Frontal cortex (tissue), 4 donors: ENCODE measurements around the gene IQCK. TPM values are rescaled to one million over a fixed set of nuclear protein-coding genes. Genes with fewer than 3 reads are reported as not detected.

ENCODE experiments used
- DNase-seq, 2 donors: peaks; one replicate each; pipeline ENCODE4 v3.0.0; 2012; ENCODE audit warnings: low spot score in 2 of 2
- FAIRE-seq: peaks from 2 replicates; lab custom pipeline; 2012; peaks lifted over from hg19 to GRCh38; lab: Jason Lieb, UNC
- total RNA-seq: library from RNA; depleted of rRNA; stranded (reverse); fragments of >200 nt; gene quantifications from one replicate; pipeline ENCODE4 v1.2.3, GENCODE V29; 2014
- donor health status: control.
- donor health status: control.
- donor health status: control.

Gene IQCK
- total RNA-seq, 1 donor from 2014 or later: 10.2 TPM

DNA sequence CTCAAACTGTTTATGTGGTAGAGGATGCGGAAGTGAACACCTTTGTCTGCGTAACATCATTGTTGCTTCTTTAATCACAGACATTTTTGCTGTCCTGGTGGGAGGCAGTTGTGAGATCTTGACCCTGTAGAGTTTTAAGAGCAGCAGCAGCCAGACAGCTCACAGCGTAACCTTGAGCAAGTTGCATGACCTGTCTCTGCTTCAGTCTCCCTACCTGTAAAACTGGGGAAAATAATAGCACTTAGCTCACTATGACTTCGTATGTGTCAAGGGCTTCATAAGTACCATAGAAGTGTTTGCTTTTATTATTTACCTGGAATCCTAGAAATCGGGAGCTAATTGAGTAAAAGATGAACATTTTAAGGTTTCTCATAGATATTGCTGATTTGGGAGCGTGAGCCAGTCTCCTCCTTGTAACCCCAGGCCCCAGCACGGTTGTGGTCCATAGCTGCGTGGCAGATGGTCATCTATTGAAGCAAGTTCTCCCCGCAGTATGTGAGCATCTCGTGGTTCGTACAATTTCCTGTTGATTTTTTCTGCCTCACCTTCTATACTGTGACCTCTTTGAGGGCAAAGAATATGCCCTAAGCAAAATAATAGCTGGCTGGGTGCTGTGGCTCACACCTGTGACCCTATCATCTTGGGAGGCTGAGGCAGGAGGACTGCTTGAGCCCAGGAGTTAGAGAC is 132.2 kb downstream of the IQCK start:
- no peak for FAIRE-seq
- DNase-seq: no peak

DNA sequence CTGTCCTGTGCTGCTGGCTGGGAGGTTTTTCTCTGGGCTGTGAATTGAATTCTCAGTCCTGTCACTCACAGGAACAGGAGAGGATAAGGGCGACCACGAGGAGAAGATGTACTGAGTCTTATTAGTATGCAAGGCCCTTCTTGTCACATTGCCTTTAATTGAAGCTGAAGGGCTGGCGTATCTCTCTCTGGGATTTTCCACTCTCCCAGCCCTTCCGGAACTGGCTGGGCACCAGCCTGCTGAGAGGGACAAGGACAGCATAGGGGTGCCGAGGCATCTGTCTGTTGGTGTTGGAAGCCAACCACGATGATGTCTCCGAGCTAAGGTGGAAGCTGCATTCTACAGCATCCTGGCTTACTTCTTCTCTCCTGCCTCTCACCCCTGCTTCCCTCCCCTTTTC is 133.4 kb downstream of the IQCK start:
- DNase-seq (no peak), FAIRE-seq (no peak)

- no peak for FAIRE-seq
- no peak for DNase-seq
Observed at GRCh38 chr16:19853132-19853741, 135.2 kb downstream of the IQCK start.

GRCh38 chr16:19853742-19854542 is 135.9 kb downstream of the IQCK start:
- DNase-seq: no peak
- no peak for FAIRE-seq

- FAIRE-seq (no peak), DNase-seq (no peak)
Observed at GRCh38 chr16:19854543-19854876, 136.4 kb downstream of the IQCK start.

DNA sequence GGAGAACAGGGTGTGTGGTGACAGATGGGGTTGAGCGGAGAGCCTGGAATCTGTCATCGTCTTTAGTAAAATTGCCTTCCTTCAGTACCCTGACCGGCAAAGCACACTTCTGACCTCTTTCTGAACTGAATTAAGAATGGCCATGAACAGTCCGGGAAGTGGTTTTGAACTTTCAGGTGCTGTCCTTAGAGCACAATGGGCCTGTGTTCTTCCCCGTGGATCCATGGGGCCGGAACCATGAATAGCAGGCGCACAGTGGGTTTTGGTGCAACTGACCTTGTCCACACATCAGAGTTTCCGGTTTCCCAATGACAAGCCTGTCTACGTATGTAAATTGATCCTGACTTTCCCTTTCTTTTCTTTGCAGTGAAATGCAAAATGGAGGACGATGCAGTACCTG is 138.0 kb downstream of the IQCK start:
- no peak for DNase-seq
- FAIRE-seq: no peak

DNA sequence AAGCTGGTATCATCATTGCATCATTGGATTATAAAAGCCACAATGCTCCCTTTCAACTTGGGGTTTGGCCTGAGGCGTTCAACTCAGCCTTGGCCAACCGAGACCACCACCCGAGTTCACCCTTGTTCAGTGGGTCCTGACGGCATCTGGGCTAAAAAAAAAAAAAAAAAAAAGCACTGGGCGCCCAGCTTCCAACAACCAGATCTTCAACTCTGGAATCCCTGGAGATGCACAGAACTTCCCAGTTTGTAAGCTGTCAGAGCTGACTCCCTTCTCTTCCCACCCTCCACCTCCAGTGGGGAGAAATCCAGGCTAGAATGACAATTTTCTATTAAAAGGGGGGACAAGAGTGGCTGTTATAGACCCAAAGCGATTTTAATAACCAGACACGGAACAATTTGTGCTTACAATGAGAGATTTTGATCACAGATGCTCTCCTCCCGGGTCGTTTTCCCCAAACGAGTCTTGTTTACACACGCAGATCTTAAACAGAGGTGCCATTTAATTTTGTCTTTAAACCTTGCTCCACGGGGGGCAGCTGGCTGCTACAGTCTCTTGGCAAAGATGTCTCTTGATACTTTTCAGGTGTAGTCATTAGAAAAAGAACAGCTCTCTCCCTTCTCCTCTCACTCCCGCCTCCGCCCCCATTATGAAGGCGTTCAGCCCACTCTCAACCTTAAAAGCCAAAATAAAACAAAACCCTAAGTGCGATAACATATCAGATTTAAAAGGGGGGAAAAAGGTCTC is 139.7 kb downstream of the IQCK start:
- no peak for DNase-seq
- no peak for FAIRE-seq

DNA sequence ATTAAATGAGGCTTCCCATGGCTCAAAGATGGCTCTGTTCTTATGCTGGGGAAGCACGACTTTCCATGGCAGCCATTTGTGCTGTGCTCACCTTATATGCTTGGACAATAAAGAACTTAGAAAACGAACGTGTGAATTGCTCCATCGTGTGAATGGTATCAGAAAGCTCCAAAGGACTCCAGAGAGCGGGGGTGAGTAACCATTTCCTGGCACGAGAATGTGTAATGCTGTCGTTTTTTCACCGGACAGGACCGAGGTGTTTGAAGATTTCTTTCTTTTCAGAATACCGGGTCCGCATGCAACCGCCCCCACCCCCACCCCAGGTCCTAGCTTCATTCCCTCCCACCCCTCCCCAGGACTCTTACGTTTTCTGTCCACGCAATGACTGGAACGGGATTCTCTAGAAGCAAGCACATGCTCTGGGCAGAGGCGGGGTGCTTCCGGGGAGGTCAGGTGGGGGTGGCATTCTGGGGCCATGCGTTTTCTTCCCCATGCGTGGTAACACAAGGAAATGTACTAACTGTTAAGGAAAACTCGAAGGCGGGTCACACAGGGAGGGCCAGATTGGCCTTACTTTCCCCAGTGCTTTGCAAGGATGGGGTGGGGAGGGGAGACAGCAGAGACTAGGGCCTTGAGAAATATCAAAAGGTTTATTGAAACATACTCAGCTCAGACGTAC is 140.4 kb downstream of the IQCK start:
- FAIRE-seq: no peak
- DNase-seq: no peak

DNA sequence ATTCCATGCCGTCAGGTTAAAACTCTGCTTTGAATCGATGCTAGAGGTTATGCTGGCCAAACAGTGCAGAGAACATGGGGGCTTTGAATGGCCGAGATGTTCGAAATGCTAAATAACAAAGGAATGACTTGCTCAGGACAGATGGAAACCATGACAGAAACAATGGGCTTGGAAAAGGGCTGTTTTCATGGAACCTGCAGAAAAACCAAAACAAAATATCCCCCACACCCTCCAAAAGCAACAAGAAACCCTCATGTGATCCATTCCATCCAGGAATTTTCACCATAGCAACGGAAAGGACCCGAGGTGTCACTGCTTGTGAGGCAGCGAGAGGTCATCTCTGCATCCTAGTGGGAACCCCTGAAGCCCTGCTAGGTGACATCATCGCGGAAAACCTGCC is 141.1 kb downstream of the IQCK start:
- no peak for DNase-seq
- FAIRE-seq: no peak

- FAIRE-seq (no peak), DNase-seq (no peak)
Observed at GRCh38 chr16:19859603-19860002, 141.5 kb downstream of the IQCK start.

GRCh38 chr16:19860166-19861041 is 142.3 kb downstream of the IQCK start:
- no peak for DNase-seq
- no peak for FAIRE-seq

DNA sequence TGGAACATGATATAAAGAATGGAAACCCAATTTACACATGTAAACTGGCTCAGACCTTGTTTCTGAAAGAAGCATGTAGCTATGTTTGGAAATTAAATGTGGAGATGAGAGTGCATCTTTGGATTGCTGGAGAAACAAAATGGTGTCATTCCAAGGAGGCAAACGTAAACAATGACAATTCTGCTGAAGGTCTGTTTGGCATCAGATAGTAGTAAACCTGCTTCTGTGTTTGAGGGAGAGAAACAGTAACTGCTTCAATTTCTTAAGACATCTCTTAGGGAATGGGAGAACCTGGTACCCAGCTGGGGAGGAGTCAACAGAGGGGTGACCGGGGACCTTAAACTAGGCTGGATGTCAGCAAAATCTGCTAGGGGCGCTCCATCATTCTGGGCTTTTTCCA is 143.1 kb downstream of the IQCK start:
- no peak for FAIRE-seq
- DNase-seq: no peak

- peak; percentile 87 for FAIRE-seq
- peak in 1 of 2 donors; percentile 58 for DNase-seq
Observed at GRCh38 chr16:19861811-19862327, 143.8 kb downstream of the IQCK start.

GRCh38 chr16:19863990-19864389 is 145.9 kb downstream of the IQCK start:
- DNase-seq (no peak), FAIRE-seq (no peak)

DNA sequence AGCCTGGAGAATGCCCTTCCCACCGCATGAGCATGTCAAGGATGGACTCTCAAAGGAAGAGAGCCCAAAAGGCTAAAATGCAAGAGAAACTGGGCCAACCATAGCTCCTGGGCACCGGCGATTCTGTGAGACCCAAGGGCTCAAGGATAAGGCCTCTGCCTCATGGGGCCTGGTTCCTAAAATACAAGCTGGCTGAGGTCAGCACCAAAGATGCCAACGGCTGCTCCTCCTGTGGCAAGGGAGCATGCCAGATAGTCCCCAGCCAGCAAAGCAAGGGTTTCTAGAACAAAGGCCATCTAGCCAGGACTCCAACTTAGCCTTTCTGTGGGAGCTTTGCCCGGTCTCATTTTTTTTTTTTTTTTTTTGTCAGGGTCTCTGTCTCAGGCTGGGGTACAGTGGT is 146.5 kb downstream of the IQCK start:
- DNase-seq (no peak), FAIRE-seq (no peak)

DNA sequence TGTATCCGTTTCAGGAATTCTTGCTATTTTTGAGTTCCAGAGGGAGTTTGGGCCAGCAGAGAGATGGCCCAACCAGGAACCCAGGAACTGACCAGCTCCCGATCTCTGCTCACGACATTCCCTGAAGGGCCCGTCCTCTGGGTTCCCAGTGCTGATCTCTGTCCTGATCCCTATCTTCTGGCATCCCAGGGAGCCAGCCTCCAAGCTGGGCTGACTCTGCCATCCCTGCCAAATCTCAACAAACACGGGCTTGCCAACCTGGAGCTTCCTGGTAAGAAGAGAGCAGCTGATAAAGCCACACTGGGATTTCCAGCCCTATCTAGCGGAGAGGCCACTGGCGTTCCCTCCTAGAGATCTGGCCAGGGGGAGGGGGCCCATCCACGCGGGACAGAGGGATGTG is 150.3 kb downstream of the IQCK start:
- FAIRE-seq (no peak), DNase-seq (no peak)

DNA sequence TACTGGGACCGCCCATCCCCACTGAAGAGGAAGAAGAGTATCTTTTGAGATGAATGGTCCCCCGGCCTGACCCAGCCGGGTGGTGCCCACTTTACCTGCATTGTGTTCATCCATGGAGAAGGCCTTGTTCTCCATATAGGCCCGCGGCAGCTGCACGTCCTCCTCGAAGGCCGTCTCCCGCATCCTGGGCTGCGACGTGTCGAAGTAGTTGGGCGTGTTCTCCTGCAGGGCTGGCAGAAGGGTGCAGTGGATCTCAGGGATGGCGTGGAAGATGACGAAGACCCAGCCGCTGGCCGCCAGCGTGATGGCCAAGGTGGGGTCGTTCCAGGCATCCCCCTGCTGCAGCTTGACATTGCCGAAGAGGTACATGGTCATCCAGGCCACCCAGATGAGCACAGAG is 153.7 kb downstream of the IQCK start:
- DNase-seq (no peak), FAIRE-seq (no peak)

- no peak for DNase-seq
- FAIRE-seq: no peak
Observed at GRCh38 chr16:19872179-19872863, 154.2 kb downstream of the IQCK start.
